ENCODE results near the gene PSMB5. TPM values are rescaled to one million over a fixed set of nuclear protein-coding genes. Genes with fewer than 3 reads are reported as not detected.

The PSMB5 gene
- total RNA-seq, 1 donor = 13.2 TPM

GRCh38 chr14:23053426-23053825 is 18.7 kb upstream of the PSMB5 start:
- Histone ChIP-seq H3K9me3 (ENCODE audit: low read depth, low read length) (no peaks in the 10 kb centered on the region), H3K27me3 (ENCODE audit: insufficient read depth, low read length) (no peaks in the 10 kb centered on the region), H3K4me3 (ENCODE audit: low read length) (no peak overlapping the region), H3K4me1 (ENCODE audit: insufficient read depth, low read length) (peaks cover 20% of the 10 kb centered on the region)

DNA sequence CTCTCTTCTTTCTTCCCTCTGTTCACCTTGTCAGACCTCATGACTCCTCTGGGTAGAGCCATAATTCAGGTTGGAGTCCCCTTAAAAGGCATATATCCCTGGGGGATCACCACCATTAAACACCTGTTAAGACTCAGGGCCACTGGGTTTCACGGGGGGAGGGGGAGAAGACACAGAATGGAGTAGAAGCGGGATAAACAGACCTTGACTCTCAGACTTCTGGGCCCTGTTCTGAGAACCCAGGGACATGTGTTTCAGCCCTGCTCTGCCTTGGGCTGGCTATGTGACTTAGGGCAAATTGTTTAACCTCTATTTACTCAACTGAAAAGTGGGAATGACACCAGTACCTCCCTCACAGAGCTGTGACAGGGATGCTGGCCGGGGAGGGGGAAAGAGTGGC is 18.0 kb upstream of the PSMB5 start:
- no peaks in the 10 kb centered on the region for H3K27me3 ChIP-seq (ENCODE audit: insufficient read depth, low read length)
- H3K4me1 ChIP-seq (ENCODE audit: insufficient read depth, low read length) = peaks cover 13% of the 10 kb centered on the region
- no peaks in the 10 kb centered on the region for H3K9me3 ChIP-seq (ENCODE audit: low read depth, low read length)
- H3K4me3 ChIP-seq (ENCODE audit: low read length) = no peak overlapping the region

DNA sequence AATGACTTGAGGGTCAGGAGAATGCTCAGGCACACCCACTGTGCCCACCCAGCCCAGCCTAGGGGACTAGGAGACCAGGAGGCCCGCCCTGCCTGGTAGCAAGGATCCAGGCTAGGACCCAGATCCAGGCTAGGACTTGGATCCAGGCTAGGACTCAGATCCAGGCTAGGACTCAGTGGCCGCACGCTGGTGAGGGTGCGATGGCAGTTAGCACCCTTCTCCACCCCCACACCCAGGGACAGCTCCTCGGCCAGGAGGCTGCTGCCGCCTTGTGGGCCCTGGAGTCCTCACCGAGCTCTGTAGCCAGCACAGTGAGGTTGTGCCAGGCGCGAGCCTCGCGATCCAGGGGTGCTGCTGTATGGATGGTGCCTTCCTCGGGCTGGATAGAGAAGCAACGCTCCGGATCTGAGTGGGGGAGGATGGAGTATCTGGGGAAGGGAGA is 17.5 kb upstream of the PSMB5 start:
- no peaks in the 10 kb centered on the region for H3K27me3 ChIP-seq (ENCODE audit: insufficient read depth, low read length)
- H3K9me3 ChIP-seq (ENCODE audit: low read depth, low read length) = no peaks in the 10 kb centered on the region
- H3K4me1 ChIP-seq (ENCODE audit: insufficient read depth, low read length) = peaks cover 12% of the 10 kb centered on the region
- no peak overlapping the region for H3K4me3 ChIP-seq (ENCODE audit: low read length)

DNA sequence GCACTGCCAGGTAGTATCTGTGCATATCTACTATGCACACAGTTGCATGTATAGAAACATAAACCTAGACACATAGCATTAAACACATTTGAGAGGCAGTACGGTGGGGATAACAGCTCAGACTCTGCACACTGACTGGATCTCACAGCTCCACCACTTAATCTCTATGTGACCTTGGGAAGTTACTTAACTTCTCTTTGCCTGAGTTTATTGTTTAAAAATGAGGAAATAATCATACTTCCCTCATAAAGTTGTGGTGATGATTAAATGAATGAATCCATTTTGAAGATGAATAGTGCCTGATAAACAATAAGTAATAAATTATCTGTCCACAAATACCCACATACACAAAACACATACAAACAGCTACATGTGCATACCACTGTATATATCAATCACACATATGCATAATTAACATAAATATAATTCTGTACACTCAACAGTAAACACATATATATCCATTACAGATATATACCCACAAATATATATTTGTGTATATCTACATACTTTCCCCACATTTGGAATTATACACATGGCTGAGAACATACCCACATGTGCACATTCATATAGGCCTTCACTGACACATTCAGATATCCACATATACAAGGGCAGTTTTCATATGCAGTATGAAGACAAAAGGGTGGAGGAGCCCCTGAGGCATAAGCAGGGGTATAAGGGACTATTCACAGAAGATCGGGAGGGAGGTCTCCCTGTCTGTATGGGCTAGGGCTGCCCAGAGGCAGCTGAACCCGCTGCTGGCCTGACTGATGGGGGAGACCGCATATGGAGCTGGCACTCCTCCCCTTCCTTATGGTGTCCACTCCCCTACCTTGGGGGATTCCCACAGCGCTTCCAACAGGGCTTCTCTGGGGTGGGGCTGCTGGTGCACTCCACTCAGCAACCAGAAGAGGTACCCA is 16.7 kb upstream of the PSMB5 start:
- Histone ChIP-seq H3K27me3 (ENCODE audit: insufficient read depth, low read length) (no peaks in the 10 kb centered on the region), H3K4me1 (ENCODE audit: insufficient read depth, low read length) (peaks cover 3% of the 10 kb centered on the region), H3K9me3 (ENCODE audit: low read depth, low read length) (no peaks in the 10 kb centered on the region), H3K4me3 (ENCODE audit: low read length) (no peak overlapping the region)

GRCh38 chr14:23049011-23049410 is 14.3 kb upstream of the PSMB5 start:
- Histone ChIP-seq H3K9me3 (ENCODE audit: low read depth, low read length) (no peaks in the 10 kb centered on the region), H3K4me1 (ENCODE audit: insufficient read depth, low read length) (no peaks in the 10 kb centered on the region), H3K4me3 (ENCODE audit: low read length) (no peak overlapping the region), H3K27me3 (ENCODE audit: insufficient read depth, low read length) (no peaks in the 10 kb centered on the region)

- Histone ChIP-seq H3K27me3 (ENCODE audit: insufficient read depth, low read length) (no peaks in the 10 kb centered on the region), H3K4me3 (ENCODE audit: low read length) (no peak overlapping the region), H3K4me1 (ENCODE audit: insufficient read depth, low read length) (no peaks in the 10 kb centered on the region), H3K9me3 (ENCODE audit: low read depth, low read length) (no peaks in the 10 kb centered on the region)
Measured at GRCh38 chr14:23047751-23048693, 13.3 kb upstream of the PSMB5 start.

DNA sequence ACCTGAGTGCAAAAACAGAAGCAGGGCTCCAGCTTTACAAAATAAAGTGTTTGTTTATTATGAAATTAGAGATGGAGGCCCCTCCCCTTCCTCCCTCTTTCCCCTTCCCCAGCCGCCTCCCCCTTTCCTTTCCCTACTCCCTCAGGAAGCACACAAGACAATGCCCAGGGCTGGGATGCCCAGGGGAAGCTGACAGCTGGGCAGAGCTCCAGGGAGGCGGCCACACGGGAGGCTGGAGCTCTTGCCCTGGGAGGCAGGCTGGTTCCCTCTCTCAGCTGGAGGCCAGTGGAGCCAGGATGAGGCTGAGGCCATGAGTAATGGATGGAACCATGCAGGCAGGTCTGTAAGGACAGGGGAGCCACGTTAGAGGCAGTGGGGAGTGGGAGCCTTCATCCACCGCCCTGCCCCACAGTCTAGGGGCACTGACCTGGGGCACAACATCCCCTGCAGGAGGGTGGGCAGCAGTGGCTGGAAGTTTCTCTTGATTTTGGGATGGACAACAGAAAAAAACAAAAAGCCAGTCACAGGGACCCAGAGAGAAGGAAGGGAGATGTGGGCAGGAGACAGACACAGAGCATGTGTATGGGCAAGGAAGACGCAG is 12.4 kb upstream of the PSMB5 start:
- H3K27me3 ChIP-seq (ENCODE audit: insufficient read depth, low read length) = no peaks in the 10 kb centered on the region
- no peaks in the 10 kb centered on the region for H3K9me3 ChIP-seq (ENCODE audit: low read depth, low read length)
- no peak overlapping the region for H3K4me3 ChIP-seq (ENCODE audit: low read length)
- H3K4me1 ChIP-seq (ENCODE audit: insufficient read depth, low read length) = no peaks in the 10 kb centered on the region

DNA sequence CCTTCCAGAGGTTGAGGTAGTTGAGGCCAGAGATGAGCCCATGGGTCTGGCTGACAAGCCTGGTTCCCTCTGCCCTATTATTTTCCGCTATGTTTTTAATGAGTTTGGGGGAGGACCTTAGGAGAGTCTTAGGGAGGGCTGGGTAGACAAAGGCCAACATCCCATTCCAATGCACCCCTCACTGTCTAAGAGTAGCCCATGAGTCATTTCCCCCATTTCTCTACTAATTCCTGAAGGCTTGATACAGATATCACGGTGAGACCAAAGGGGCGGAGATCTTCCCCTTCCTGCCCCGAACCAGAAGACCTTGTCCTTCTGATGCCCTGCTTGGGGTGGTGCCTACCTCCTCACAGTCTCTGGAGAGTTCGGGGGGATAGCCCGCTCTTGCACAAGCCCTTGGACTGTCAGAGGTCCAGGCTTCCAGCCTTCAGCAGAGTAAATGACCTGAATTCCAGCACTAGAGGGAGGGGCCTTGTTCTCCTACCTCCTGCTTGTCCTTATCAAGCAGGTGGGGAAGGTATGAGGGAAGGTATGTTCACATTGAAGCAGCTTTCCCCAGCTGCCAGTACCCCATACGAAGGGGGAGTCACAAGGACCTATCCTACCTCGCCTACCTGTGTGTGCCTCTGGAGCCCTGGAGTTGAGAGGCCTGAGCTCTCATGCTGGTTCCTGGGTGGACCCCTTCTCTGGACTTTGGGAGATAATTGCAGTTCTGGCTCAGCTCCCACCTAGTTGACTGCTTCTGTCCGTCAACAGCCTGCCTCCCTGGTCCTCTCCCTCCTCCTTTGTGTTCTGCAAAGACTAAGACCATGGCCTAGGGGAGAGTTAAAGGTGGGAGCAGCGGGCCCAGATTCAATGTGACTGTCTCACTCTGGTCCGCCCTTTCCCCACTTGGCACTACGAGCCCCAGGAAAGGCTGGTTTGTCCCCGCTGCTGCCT is 11.0 kb upstream of the PSMB5 start:
- Histone ChIP-seq H3K4me3 (ENCODE audit: low read length) (no peak overlapping the region), H3K27me3 (ENCODE audit: insufficient read depth, low read length) (no peaks in the 10 kb centered on the region), H3K4me1 (ENCODE audit: insufficient read depth, low read length) (no peaks in the 10 kb centered on the region), H3K9me3 (ENCODE audit: low read depth, low read length) (no peaks in the 10 kb centered on the region)

DNA sequence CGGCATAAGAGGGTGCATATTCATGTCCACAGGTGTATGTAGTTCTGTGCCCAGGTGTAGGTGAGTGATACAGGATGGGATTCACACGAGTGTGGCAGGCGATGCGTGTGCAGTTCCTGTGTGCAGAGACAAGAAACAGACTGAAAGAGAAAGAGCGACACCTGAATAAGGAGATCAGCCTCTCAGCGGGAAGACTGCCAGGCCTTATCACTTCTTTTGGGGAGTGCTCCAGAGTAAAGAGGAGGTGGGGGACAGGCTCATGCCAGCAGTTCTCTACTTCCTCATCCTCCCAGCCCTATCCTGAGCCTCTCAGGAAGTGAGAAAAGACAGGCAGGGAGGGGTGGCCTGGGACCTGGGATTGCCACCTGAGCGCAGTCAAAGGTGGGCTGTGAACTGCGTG is 10.1 kb upstream of the PSMB5 start:
- no peak overlapping the region for H3K4me3 ChIP-seq (ENCODE audit: low read length)
- no peaks in the 10 kb centered on the region for H3K27me3 ChIP-seq (ENCODE audit: insufficient read depth, low read length)
- no peaks in the 10 kb centered on the region for H3K9me3 ChIP-seq (ENCODE audit: low read depth, low read length)
- no peaks in the 10 kb centered on the region for H3K4me1 ChIP-seq (ENCODE audit: insufficient read depth, low read length)

DNA sequence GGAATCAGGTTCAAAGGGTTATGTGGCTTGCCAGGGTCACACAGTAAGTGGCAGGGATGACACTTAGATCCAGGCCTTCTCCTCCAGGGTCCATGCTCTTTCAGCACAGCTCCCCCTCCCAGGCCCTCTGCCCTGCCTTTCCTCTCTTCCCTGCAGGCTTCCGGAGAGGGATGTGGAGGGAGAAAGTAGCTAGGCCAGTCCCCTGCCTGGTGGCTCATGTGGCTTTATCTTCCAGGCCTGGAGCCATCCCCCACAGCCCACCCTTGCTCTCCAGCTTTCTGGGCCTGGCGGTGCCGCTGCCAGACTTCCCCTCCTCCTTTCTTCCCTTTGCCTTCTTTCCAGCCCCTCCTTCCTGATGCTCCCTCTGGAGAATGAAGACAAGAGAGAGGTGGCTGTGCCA is 9.1 kb upstream of the PSMB5 start:
- Histone ChIP-seq H3K4me3 (ENCODE audit: low read length) (no peak overlapping the region), H3K9me3 (ENCODE audit: low read depth, low read length) (no peaks in the 10 kb centered on the region), H3K27me3 (ENCODE audit: insufficient read depth, low read length) (no peaks in the 10 kb centered on the region), H3K4me1 (ENCODE audit: insufficient read depth, low read length) (no peaks in the 10 kb centered on the region)

GRCh38 chr14:23043145-23043544 is 8.4 kb upstream of the PSMB5 start:
- no peaks in the 10 kb centered on the region for H3K4me1 ChIP-seq (ENCODE audit: insufficient read depth, low read length)
- no peak overlapping the region for H3K4me3 ChIP-seq (ENCODE audit: low read length)
- H3K27me3 ChIP-seq (ENCODE audit: insufficient read depth, low read length) = no peaks in the 10 kb centered on the region
- no peaks in the 10 kb centered on the region for H3K9me3 ChIP-seq (ENCODE audit: low read depth, low read length)

GRCh38 chr14:23042162-23042965 is 7.7 kb upstream of the PSMB5 start, which contains the start of gene PSMB11:
Gene PSMB11 (plus strand): TSS chr14:23042212. CDS start chr14:23042226, 14 bp downstream.
- Histone ChIP-seq H3K4me3 (ENCODE audit: low read length) (no peak within 1 kb of the TSS), H3K4me1 (ENCODE audit: insufficient read depth, low read length) (no peaks in the 10 kb centered on the region), H3K27me3 (ENCODE audit: insufficient read depth, low read length) (no peaks in the 10 kb centered on the region), H3K9me3 (ENCODE audit: low read depth, low read length) (no peaks in the 10 kb centered on the region)

- no peaks in the 10 kb centered on the region for H3K27me3 ChIP-seq (ENCODE audit: insufficient read depth, low read length)
- no peaks in the 10 kb centered on the region for H3K9me3 ChIP-seq (ENCODE audit: low read depth, low read length)
- H3K4me1 ChIP-seq (ENCODE audit: insufficient read depth, low read length) = no peaks in the 10 kb centered on the region
Measured at GRCh38 chr14:23041729-23042128, 7.0 kb upstream of the PSMB5 start.

More at GRCh38 chr14:23041729-23042128, 7.0 kb upstream of the PSMB5 start:
- no peak overlapping the region for H3K4me3 ChIP-seq (ENCODE audit: low read length)
